ENCODE measurements around the gene ARHGEF28. TPM values are rescaled to one million over a fixed set of nuclear protein-coding genes. Genes with fewer than 3 reads are reported as not detected.

Gene ARHGEF28
- total RNA-seq, 1 donor from 2014 or later, result 0.11 TPM

- Mint-ChIP-seq H3K36me3 (ENCODE audit: low read depth) (no peaks in the 10 kb centered on the region), H3K4me1 (ENCODE audit: low read depth) (no peaks in the 10 kb centered on the region), H3K4me3 (ENCODE audit: low read depth) (no peak overlapping the region), H3K27me3 (ENCODE audit: low read depth) (peaks cover 4% of the 10 kb centered on the region), H3K9me3 (no peaks in the 10 kb centered on the region), H3K27ac (no peak overlapping the region)
- intact Hi-C loops (cut with micrococcal nuclease), result no loop called here
- no peak for DNase-seq (ENCODE audit: low spot score)
Measured at GRCh38 chr5:73673161-73673591, 47.2 kb downstream of the ARHGEF28 start.

- intact Hi-C loops (cut with micrococcal nuclease), result no loop called here
- Mint-ChIP-seq H3K4me3 (ENCODE audit: low read depth) (no peak overlapping the region), H3K9me3 (no peaks in the 10 kb centered on the region), H3K27me3 (ENCODE audit: low read depth) (peaks cover 4% of the 10 kb centered on the region), H3K36me3 (ENCODE audit: low read depth) (no peaks in the 10 kb centered on the region), H3K27ac (no peak overlapping the region), H3K4me1 (ENCODE audit: low read depth) (no peaks in the 10 kb centered on the region)
- DNase-seq (ENCODE audit: low spot score), result no peak
Measured at GRCh38 chr5:73674669-73675004, 48.6 kb downstream of the ARHGEF28 start.

DNA sequence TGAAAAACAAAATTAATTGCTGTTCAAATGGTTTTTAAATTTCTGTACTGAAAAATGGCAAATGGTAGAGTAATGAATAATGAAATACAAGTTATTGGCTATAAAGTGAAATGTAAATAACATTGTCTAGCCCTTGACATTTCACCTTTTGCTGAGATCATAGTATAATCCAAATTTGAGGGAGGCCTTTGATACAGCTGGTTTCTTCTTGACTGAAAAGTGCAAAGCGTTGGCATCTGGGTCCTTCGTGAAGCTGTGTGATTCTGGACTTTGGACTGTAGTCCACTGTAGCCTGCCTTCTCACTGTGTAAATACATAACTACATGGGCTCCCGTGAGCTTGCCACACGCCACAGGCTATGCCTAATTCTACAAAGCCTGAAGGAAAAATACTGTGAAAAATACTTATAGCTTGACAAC lies 52.3 kb downstream of the ARHGEF28 start:
- no peaks in the 10 kb centered on the region for H3K9me3 Mint-ChIP-seq
- no peaks in the 10 kb centered on the region for H3K4me1 Mint-ChIP-seq (ENCODE audit: low read depth)
- intact Hi-C loops (cut with micrococcal nuclease), result no loop called here
- no peak overlapping the region for H3K27ac Mint-ChIP-seq
- no peak overlapping the region for H3K4me3 Mint-ChIP-seq (ENCODE audit: low read depth)
- no peak for DNase-seq (ENCODE audit: low spot score)
- H3K27me3 Mint-ChIP-seq (ENCODE audit: low read depth), result no peaks in the 10 kb centered on the region
- no peaks in the 10 kb centered on the region for H3K36me3 Mint-ChIP-seq (ENCODE audit: low read depth)

- H3K4me1 Mint-ChIP-seq (ENCODE audit: low read depth), result no peaks in the 10 kb centered on the region
- intact Hi-C loops (cut with micrococcal nuclease), result no loop called here
- H3K36me3 Mint-ChIP-seq (ENCODE audit: low read depth), result no peaks in the 10 kb centered on the region
- no peak overlapping the region for H3K27ac Mint-ChIP-seq
- H3K9me3 Mint-ChIP-seq, result no peaks in the 10 kb centered on the region
- no peak for DNase-seq (ENCODE audit: low spot score)
- no peak overlapping the region for H3K4me3 Mint-ChIP-seq (ENCODE audit: low read depth)
- no peaks in the 10 kb centered on the region for H3K27me3 Mint-ChIP-seq (ENCODE audit: low read depth)
Measured at GRCh38 chr5:73678807-73679206, 52.8 kb downstream of the ARHGEF28 start.

DNA sequence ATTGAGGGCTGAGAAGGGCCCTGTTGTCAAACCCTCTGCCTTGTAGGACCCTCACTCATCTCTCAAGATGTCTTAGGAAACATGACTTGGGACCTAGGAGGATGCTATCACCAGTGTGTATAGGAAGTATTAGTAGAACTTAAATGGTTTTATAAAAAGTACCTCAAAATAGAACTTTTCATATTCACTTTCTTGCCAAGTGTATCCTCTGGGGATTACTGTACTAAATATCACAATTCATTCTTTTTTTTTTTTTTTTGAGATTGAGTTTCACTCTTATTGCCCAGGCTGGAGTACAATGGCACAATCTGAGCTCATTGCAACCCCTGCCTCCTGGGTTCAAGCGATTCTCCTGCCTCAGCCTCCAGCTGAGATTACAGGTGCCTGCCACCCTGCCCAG lies 56.2 kb downstream of the ARHGEF28 start:
- Mint-ChIP-seq H3K4me3 (ENCODE audit: low read depth) (no peak overlapping the region), H3K4me1 (ENCODE audit: low read depth) (no peaks in the 10 kb centered on the region), H3K9me3 (no peaks in the 10 kb centered on the region), H3K27ac (no peak overlapping the region), H3K27me3 (ENCODE audit: low read depth) (peaks cover 2% of the 10 kb centered on the region), H3K36me3 (ENCODE audit: low read depth) (no peaks in the 10 kb centered on the region)
- intact Hi-C loops (cut with micrococcal nuclease), result no loop called here
- no peak for DNase-seq (ENCODE audit: low spot score)

DNA sequence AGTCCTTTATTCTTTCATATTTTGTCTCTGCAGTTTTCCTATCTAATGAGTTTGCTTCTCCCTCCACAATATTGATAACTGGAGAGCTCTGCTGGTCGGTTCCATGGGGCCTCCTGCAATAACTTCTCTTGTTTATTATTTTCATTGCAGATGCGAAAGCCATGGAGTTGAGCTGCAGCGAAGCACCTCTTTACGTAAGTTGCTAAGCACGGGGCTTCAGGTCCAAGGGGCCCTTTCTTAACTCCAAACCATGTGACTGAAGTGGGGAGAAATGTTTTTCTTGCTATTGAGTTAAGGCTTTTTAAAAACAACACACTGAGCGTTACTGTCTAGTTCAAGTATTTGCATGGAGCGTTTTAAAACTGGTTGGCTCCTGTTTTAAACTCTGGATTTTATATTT lies 58.7 kb downstream of the ARHGEF28 start:
- H3K36me3 Mint-ChIP-seq (ENCODE audit: low read depth), result no peaks in the 10 kb centered on the region
- H3K27me3 Mint-ChIP-seq (ENCODE audit: low read depth), result peaks cover 2% of the 10 kb centered on the region
- H3K4me1 Mint-ChIP-seq (ENCODE audit: low read depth), result no peaks in the 10 kb centered on the region
- no peak for DNase-seq (ENCODE audit: low spot score)
- intact Hi-C loops (cut with micrococcal nuclease), result no loop called here
- H3K4me3 Mint-ChIP-seq (ENCODE audit: low read depth), result no peak overlapping the region
- no peaks in the 10 kb centered on the region for H3K9me3 Mint-ChIP-seq
- no peak overlapping the region for H3K27ac Mint-ChIP-seq

DNA sequence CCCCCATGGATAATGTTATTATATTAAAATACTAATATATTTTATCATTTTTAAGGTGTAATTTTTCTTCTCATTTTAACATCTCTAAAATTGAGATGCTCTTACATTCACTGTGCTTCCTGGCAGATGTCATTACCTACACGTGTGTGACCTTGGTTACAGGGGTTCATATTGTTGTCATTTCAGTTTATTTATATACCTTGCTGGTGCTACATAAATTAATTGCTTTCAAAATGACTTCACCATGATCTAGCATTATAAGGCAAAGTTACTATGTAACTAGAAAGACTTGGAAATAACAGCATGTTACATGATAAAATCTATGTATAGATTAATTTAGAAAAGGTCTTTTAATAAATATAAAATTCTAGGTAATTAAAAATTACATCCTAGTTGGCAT lies 60.9 kb downstream of the ARHGEF28 start:
- H3K27ac Mint-ChIP-seq, result no peak overlapping the region
- intact Hi-C loops (cut with micrococcal nuclease), result no loop called here
- no peaks in the 10 kb centered on the region for H3K4me1 Mint-ChIP-seq (ENCODE audit: low read depth)
- peaks cover 2% of the 10 kb centered on the region for H3K27me3 Mint-ChIP-seq (ENCODE audit: low read depth)
- DNase-seq (ENCODE audit: low spot score), result no peak
- H3K36me3 Mint-ChIP-seq (ENCODE audit: low read depth), result no peaks in the 10 kb centered on the region
- H3K4me3 Mint-ChIP-seq (ENCODE audit: low read depth), result no peak overlapping the region
- no peaks in the 10 kb centered on the region for H3K9me3 Mint-ChIP-seq

GRCh38 chr5:73687357-73687756 lies 61.4 kb downstream of the ARHGEF28 start:
- Mint-ChIP-seq H3K27me3 (ENCODE audit: low read depth) (peaks cover 2% of the 10 kb centered on the region), H3K4me1 (ENCODE audit: low read depth) (peaks cover under 1% of the 10 kb centered on the region), H3K36me3 (ENCODE audit: low read depth) (no peaks in the 10 kb centered on the region), H3K27ac (no peak overlapping the region), H3K9me3 (no peaks in the 10 kb centered on the region), H3K4me3 (ENCODE audit: low read depth) (no peak overlapping the region)
- no peak for DNase-seq (ENCODE audit: low spot score)
- intact Hi-C loops (cut with micrococcal nuclease), result no loop called here

DNA sequence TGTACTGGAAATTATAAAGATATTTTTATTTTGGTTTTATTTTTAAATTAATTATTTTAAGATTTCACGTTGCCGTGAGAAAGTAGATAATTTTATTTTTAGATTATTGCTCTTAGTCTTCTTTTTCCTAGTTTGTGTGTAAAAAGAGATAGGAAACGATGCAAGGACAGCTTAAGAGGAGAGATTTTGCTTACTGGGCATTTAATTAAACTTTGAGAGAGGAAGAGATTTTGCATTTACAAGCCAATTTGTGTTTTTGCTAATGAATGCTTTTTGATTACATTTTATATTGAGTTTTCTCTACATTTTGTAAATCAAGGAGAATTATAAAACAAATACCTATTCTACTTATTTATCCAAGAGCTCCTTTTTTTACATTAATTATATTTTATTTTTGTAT lies 64.0 kb downstream of the ARHGEF28 start:
- Mint-ChIP-seq H3K27ac (no peak overlapping the region), H3K9me3 (no peaks in the 10 kb centered on the region), H3K27me3 (ENCODE audit: low read depth) (peaks cover 2% of the 10 kb centered on the region), H3K4me3 (ENCODE audit: low read depth) (no peak overlapping the region), H3K4me1 (ENCODE audit: low read depth) (peaks cover 22% of the 10 kb centered on the region), H3K36me3 (ENCODE audit: low read depth) (no peaks in the 10 kb centered on the region)
- intact Hi-C loops (cut with micrococcal nuclease), result no loop called here
- DNase-seq (ENCODE audit: low spot score), result no peak

DNA sequence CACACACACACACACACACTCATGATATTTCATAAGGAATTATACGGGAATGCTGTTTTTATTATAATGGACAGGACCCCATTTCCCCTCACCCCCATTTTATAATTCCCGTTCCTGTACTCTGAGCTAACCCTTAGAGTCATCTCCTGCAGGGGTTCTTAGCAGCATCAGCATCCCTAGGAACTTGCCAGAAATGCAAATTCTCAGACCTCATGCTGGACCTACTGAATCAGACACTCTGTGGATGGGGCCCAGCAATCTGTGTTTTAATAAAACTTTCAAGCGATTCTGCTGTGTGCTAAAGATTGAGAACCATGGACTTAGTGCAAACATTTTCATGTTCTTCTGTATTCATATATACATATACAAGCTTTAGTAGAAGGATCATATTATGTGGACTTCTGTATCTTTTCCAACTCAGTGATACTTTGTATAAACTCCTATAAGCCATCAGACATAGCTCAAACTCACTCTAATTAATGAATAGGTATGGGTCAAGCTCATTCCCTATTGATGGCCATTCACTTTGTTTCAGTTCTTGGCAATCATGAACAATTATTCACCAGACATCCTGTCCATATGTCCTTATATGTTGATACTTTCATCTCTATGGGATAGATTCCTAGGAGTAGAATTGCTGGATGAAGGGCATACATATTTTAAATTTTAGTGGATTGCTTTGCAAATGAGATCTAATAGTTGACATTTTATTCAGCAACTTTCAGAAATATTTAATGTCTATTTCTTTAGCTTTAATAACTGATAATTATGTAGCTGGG lies 65.5 kb downstream of the ARHGEF28 start:
- intact Hi-C loops (cut with micrococcal nuclease), result no loop called here
- H3K9me3 Mint-ChIP-seq, result no peaks in the 10 kb centered on the region
- H3K27ac Mint-ChIP-seq, result no peak overlapping the region
- H3K27me3 Mint-ChIP-seq (ENCODE audit: low read depth), result no peaks in the 10 kb centered on the region
- no peak for DNase-seq (ENCODE audit: low spot score)
- peaks cover 26% of the 10 kb centered on the region for H3K4me1 Mint-ChIP-seq (ENCODE audit: low read depth)
- H3K4me3 Mint-ChIP-seq (ENCODE audit: low read depth), result no peak overlapping the region
- H3K36me3 Mint-ChIP-seq (ENCODE audit: low read depth), result no peaks in the 10 kb centered on the region

GRCh38 chr5:73692166-73692640 lies 66.2 kb downstream of the ARHGEF28 start:
- Mint-ChIP-seq H3K9me3 (no peaks in the 10 kb centered on the region), H3K4me1 (ENCODE audit: low read depth) (peaks cover 26% of the 10 kb centered on the region), H3K4me3 (ENCODE audit: low read depth) (no peak overlapping the region), H3K27me3 (ENCODE audit: low read depth) (no peaks in the 10 kb centered on the region), H3K27ac (no peak overlapping the region), H3K36me3 (ENCODE audit: low read depth) (no peaks in the 10 kb centered on the region)
- DNase-seq (ENCODE audit: low spot score), result no peak
- intact Hi-C loops (cut with micrococcal nuclease), result no loop called here

- intact Hi-C loops (cut with micrococcal nuclease), result no loop called here
Measured at GRCh38 chr5:73692981-73693380, 67.0 kb downstream of the ARHGEF28 start.

GRCh38 chr5:73693573-73694061 lies 67.6 kb downstream of the ARHGEF28 start:
- DNase-seq (ENCODE audit: low spot score), result no peak
- H3K27ac Mint-ChIP-seq, result no peak overlapping the region
- no peak overlapping the region for H3K4me3 Mint-ChIP-seq (ENCODE audit: low read depth)

More at GRCh38 chr5:73692981-73693380, 67.0 kb downstream of the ARHGEF28 start:
- Mint-ChIP-seq H3K4me1 (ENCODE audit: low read depth) (peaks cover 26% of the 10 kb centered on the region), H3K9me3 (no peaks in the 10 kb centered on the region), H3K36me3 (ENCODE audit: low read depth) (no peaks in the 10 kb centered on the region), H3K27me3 (ENCODE audit: low read depth) (no peaks in the 10 kb centered on the region), H3K4me3 (ENCODE audit: low read depth) (no peak overlapping the region), H3K27ac (no peak overlapping the region)
- no peak for DNase-seq (ENCODE audit: low spot score)

More at GRCh38 chr5:73693573-73694061, 67.6 kb downstream of the ARHGEF28 start:
- Mint-ChIP-seq H3K9me3 (no peaks in the 10 kb centered on the region), H3K36me3 (ENCODE audit: low read depth) (no peaks in the 10 kb centered on the region), H3K4me1 (ENCODE audit: low read depth) (peaks cover 26% of the 10 kb centered on the region), H3K27me3 (ENCODE audit: low read depth) (peaks cover 4% of the 10 kb centered on the region)
- intact Hi-C loops (cut with micrococcal nuclease), result no loop called here
